ENCODE data around the gene PFKFB1.

PFKFB1 gene

GRCh38 chrX:54921427-54922021, 72.5 kb downstream of the PFKFB1 start:
- no peak for DNase-seq

- DNase-seq = no peak
These were observed 73.2 kb downstream of the PFKFB1 start, which contains the start of gene TRO for GRCh38 chrX:54920610-54921426. Gene TRO (plus strand): TSS chrX:54920824. CDS start chrX:54922247, 1,423 bp downstream.

GRCh38 chrX:54909941-54910340, 84.0 kb downstream of the PFKFB1 start:
- DNase-seq = no peak

- no peak for DNase-seq
These were observed 99.8 kb downstream of the PFKFB1 start for GRCh38 chrX:54894159-54894558.

GRCh38 chrX:54891573-54891972, 102.4 kb downstream of the PFKFB1 start:
- no peak for DNase-seq

GRCh38 chrX:54885740-54886139, 108.2 kb downstream of the PFKFB1 start:
- no peak for DNase-seq

Data from GDM1 (cell line).